Daoy (cell line): ENCODE results near the gene TPI1. TPM values are rescaled to one million over a fixed set of nuclear protein-coding genes. Genes with fewer than 3 reads are reported as not detected.

Source experiments
- DNase-seq: peaks from one replicate; pipeline ENCODE4 v3.0.0-alpha.2; 2015; ENCODE audit warnings: low read depth
- total RNA-seq: library from RNA; depleted of rRNA; stranded (reverse); fragments of >200 nt; shearing (Covaris generic); gene quantifications from 2 replicates; pipeline ENCODE4 v1.2.3, GENCODE V29; 2014; rRNA removed

The TPI1 gene
- total RNA-seq = 1,485 and 1,599 TPM in 2 replicates

GRCh38 chr12:6867413-6868210 lies at the start of gene TPI1:
TPI1 (plus strand) TSS chr12:6867531; CDS start chr12:6867567, 36 bp downstream.
- peak; percentile 86 for DNase-seq

DNA sequence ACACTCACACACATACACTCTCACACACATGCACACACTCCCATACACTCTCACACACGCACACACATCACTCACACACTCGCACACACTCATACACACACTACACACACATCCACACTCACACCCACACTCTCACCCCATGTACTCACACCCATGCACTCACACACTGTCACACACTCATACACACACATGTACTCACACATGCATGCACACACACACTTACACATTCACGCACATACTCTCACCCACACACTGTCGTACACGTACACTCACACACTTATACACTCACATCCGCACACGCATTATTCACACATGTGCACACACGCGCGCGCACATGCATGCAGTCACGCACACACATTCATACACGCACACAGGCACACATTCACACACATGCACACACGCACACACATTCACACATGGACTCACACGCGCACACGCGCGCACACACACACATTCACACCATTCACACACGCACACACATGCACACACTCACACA lies 49.6 kb upstream of the TPI1 start:
- DNase-seq = no peak

DNA sequence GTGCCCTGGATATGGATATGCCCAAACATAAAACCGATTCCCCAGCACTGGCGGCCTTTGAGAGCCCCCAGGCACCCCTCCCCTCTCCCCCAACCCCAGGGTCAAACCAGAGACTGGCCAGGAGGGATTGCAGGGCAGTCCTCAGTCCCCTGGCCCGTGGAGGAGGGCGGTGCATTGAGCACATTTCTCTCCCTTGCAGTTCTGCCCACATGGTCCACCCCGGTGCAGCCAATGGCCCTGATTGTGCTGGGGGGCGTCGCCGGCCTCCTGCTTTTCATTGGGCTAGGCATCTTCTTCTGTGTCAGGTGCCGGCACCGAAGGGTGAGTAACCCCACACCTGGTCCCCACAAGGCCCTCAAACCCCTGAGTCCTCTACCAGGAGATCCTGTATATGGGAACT lies 49.1 kb upstream of the TPI1 start:
- DNase-seq = no peak

DNA sequence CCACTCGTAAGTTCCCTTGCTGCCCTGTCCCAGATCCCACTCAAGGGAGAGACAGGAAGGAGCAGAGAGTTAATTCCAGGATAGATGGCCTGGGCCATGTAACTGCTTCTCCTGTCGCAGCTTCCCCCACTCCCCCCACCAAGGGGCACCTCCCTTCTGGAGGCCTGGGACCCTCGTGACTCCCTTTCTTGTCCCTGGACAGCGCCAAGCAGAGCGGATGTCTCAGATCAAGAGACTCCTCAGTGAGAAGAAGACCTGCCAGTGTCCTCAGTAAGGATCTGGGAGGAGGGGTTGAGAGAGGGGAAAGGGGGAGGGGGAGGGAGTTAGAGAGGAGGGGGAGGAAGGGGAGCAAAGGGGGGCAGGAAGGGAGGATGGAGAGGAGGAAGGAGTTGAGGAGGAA lies 48.7 kb upstream of the TPI1 start:
- no peak for DNase-seq

- DNase-seq = peak; percentile 23
These were observed 48.0 kb upstream of the TPI1 start for GRCh38 chr12:6819106-6820030.

DNA sequence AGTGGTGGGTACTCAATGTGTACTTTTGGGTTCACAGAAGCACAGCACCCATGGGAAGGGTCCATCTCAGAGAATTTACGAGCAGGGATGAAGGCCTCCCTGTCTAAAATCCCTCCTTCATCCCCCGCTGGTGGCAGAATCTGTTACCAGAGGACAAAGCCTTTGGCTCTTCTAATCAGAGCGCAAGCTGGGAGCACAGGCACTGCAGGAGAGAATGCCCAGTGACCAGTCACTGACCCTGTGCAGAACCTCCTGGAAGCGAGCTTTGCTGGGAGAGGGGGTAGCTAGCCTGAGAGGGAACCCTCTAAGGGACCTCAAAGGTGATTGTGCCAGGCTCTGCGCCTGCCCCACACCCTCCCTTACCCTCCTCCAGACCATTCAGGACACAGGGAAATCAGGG lies 47.2 kb upstream of the TPI1 start:
- peak; percentile 1 for DNase-seq

- DNase-seq = peak; percentile 58
These were observed 45.5 kb upstream of the TPI1 start, which contains the start of gene GPR162 for GRCh38 chr12:6821591-6822425. GPR162 (plus strand) TSS chr12:6821821; CDS start chr12:6823899, 2,078 bp downstream.

DNA sequence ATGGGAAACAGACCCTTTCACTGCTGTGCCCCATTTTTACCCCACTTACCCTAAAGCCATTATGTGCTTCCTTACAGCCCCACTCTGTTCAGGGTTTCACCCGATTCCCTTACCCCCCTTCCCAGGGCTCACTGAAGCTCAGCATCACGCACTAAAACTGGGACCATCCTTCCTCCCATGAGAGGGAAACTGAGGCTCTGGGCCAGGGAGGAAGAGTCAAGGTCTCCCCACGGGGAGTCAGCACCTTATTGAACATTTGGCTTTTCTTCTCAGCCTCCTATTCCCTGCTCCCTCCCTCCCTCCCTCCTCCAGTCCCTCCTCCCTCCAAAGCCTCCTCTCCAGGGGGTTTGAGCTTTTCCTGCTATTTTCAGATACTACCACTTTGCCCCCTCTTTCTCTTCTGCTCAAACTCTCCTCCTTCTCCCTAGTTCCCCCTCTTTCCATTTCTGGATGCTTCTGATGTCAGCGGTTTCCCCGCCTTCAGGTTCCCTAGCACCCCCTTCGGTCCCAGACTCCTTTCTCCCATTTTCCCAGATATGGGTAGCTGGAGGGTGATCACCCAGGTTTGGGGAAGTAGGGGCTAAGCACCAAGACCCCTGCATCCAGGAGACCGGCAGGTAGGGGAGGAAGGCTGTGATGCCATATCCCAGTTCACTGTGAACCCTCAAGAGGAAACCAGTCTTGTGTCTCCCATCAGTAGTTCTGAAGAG lies 44.8 kb upstream of the TPI1 start:
- peak; percentile 1 for DNase-seq

DNA sequence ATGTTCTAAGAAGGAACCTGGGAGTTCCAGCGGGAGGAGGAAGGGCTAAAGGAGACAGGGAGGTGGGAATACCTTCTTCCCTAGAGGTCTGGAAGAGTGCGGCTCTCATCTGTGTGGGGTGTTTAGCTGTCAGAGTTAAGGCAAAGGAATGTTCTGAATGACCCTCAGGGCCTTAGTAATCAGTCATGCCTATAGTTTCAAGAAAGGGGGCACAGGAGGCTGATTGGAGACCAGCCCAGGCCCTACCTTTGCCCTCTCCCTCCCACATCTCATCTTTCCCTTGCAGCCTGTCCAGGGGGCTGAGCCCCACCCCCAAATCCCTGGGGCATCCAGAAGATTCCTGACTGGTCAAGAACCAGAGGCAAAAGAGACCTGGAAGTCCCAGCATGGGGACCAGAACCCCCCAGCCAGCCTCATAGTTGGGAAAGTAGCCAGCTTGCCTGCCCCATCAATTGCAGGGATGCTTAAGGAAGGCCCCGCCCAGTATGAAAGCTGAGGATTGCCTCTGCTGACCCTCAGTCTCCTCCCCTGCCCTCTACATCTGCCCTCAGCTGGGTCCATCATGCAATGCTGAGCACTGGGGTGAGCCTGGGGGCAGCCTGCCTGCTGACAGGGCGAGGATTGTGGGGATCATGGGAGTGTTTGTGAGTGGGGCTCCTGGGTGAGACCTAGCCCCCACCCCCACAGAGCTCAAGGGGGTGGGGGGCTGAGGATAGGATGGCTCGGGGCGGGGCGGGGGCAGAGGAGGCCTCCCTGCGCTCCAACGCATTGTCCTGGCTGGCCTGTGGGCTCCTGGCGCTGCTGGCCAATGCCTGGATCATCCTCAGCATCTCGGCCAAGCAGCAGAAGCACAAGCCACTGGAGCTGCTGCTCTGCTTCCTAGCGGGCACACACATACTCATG lies 43.9 kb upstream of the TPI1 start:
- peak; percentile 3 for DNase-seq

- peak; percentile 7 for DNase-seq
These were observed 43.1 kb upstream of the TPI1 start for GRCh38 chr12:6824085-6824775.

DNA sequence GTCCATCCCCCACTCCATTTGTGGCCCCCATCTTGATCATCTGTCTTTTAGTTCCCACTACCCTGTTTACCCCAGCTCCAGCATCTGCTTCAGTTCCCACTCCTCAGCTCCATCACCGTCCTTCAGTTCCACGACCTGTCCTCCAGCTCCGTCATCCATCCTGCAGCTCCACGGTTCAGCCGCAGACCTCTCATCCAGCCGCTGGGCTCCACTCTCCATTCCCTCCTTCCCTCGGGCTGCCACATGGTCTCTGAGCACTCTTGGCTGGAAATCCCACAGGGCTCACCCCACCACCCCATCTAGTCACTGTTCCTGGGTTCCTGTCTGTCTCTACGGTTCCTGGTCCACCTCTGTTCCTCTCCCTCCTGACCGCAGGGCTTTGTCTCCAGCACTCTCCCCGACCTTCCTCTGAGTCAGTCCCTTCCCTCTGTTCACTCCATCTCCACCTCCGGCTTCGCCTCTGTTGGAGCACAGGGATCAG lies 42.4 kb upstream of the TPI1 start:
- peak; percentile 44 for DNase-seq

DNA sequence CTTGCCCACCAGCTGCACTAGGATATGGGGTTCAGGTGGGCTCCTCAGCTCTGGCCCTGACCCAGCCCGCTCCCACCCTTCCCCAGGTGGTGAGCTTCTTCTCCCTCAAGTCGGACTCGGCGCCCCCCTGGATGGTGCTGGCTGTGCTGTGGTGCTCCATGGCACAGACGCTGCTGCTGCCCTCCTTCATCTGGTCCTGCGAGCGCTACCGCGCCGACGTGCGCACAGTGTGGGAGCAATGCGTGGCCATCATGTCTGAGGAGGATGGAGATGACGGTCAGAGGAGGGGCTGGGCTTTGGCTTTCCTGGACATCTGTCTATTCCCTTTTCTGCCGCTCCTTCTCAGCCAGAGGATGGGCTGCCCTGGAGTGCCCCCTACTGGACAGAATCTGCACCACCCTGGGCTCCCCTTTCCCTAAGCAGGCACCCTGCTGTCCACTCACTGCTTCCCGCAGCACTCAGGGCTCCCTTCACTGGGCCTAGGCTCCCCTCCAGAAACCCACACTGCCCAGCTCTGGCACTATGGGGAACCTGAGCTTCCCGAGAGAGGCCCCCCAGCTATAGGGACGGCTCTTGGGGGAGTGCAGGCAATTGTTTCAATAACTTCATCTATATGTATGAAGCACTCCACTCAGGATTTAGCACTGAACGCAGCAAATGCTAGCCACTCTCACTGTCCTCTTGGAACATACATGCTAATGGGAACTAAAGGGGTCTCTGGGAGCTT lies 41.8 kb upstream of the TPI1 start:
- DNase-seq = peak; percentile 86

DNA sequence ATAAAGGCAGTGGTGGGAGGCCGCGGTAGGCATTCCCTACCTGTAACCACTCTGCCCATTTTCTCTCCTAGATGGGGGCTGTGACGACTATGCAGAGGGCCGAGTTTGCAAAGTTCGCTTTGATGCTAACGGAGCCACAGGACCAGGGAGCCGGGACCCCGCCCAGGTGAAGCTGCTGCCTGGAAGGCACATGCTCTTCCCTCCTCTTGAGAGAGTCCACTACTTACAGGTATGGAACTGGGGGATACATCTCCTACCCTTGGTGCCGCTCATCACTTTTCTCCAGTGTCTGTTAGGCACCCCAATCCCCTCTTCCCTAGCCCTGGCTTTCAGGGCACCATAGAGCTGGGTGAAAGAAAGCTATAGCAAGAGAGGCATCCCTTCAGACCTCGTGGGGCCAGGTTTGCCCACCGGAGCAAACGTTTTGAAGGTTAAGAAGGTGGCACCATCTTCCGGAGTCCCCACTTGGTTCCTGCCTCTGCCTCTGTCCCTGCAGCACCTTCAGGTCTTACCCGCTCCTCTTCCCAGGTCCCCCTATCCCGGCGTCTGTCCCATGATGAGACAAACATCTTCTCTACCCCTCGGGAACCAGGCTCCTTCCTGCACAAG lies 41.1 kb upstream of the TPI1 start:
- DNase-seq = no peak

GRCh38 chr12:6826734-6827436 lies 40.4 kb upstream of the TPI1 start:
- no peak for DNase-seq

- DNase-seq = peak; percentile 92
These were observed 39.9 kb upstream of the TPI1 start for GRCh38 chr12:6827437-6827911.

- DNase-seq = peak; percentile 79
These were observed 39.1 kb upstream of the TPI1 start, which contains the start of gene P3H3 for GRCh38 chr12:6827982-6828780. P3H3 (plus strand) TSS chr12:6828407; CDS start chr12:6828441, 34 bp downstream.
